Suppressor macrophage treated with lipopolysaccharide for 1 hour (primary cell): ENCODE data around the gene ECI2.
"Not testable (repeated sequence)": the region's sequence is repeated elsewhere in the genome, so short reads cannot be mapped to it uniquely, and the experiment has no call there.

Experiments
- DNase-seq, 3 donors: peaks; one replicate each; pipeline ENCODE4 v3.0.0-alpha.2; 2020 to 2022

The ECI2 gene

DNA sequence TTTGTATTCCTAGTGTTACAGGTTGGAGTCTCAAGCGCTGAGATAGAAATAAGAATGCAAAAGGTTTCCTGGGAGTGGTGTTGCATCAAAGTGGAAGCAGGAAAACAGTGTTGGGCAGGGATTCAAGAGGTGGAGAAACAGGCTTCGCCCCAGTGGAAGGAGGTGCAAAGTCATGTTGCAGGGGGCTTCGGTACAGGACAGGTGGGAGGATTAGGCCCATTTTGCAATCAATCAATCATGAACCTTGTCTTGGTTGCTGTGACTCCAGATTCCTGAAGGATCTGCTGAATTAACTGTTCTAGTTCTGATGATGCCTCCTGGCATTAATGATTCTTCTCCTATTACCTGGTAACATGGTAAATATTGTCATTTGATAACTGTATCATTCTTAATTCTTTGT is 34.1 kb downstream of the ECI2 start:
- no peak for DNase-seq

DNA sequence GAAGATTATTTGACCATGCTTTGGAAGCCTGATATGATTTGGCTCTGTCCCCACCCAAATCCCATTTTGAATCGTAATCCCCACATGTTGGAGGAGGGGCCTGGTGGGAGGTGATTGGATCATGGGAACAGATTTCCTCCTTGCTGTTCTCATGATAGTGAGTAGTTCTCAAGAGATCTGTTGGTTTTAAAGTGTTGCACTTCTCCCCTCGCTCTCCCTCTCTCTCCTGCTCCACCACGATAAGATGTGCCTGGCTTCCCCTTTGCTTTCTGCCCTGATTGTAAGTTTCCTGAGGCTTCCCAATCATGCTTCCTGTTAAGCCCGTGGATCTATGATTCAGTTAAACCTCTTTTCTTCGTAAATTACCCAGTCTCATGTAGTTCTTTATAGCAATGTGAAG is 34.7 kb downstream of the ECI2 start:
- DNase-seq = no peak

DNA sequence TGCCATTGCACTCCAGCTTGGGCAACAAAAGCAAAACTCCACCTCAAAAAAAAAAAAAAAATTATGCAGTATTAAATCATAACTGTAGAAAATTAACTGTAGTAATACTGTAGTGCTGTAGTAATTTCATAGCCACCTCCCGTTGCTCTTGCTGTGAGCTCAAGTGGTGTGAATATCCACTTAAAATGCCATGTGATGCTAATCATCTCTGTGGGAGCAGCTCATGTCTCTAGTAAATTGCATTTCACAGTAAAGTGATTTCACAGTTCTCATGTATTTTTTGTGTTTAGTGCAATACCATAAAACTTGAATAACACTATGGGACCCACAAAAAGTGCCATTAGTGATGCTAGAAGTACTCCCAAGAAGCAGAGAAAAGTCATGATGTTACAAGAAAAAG is 42.1 kb downstream of the ECI2 start:
- DNase-seq = no peak

DNA sequence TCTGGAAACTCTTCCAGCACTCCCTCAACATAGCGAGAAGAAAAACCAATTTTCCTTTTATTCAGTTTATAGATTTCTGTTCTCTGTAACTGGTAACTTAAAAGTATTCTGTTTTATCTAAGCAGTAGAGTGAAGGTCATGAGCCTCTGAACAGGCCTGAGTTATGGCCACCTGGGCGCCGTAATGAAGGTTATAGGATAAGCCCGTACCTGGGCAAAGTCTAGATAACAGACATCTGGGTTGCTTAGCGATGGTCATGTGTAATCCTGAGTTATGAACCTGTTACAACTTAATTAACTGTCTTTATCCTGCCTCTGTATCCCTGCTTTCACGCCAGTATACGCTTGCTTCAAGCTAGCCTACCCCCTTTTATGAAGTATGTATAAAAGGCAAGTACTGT is 43.4 kb downstream of the ECI2 start:
- no peak for DNase-seq

DNA sequence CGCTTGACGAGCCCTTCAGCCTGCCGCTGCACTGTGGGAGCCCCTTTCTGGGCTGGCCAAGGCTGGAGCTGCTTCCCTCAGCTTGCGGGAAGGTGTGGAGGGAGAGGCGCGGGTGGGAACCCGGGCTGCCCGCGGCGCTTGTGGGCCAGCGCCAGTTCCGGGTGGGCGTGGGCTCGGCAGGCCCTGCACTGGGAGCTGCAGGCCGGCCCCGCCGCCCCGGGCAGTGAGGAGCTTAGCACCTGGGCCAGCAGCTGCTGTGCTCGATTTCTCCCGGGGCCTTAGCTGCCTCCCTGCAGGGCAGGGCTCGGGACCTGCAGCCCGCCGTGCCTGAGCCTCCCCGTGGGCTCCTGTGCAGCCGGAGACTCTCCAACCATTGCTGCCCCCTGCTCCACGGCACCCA is 45.3 kb downstream of the ECI2 start:
- DNase-seq = not testable (repeated sequence)

DNA sequence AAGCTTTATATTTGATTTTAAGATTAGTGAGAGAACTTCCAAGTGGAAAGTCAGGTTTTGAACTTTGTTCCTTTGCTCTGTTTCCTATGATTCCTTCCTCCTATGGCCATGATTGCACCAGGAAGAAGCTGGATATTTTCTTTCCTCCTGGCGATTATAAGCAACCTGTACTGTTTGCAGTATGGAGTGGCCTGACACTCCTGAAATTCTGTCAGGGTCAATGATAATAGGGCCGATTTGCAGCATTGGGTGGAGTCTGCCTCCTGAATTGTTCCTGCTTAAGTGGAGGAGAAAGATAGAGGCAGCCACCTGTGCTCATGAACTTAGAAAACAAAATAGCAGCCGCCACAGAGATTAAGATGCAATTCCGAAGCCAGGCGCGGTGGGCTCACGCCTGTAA is 46.7 kb downstream of the ECI2 start:
- DNase-seq = no peak

DNA sequence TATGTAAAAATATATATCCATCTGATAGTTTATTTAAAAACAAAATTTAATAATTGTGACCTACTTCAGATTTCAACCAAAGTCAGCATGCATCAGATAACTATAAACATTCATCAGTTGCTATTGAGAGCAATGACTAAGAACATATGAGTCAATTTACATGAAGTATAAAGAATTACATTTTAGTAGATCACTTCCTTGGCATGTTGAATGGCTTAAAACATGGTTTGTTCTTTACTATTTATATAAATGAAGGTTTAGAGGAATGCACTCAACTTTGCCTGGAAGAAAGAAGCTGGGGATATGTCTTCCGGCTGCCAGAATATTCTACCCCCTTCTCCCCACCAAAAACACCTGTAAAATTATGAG is 50.1 kb downstream of the ECI2 start:
- DNase-seq = no peak

DNA sequence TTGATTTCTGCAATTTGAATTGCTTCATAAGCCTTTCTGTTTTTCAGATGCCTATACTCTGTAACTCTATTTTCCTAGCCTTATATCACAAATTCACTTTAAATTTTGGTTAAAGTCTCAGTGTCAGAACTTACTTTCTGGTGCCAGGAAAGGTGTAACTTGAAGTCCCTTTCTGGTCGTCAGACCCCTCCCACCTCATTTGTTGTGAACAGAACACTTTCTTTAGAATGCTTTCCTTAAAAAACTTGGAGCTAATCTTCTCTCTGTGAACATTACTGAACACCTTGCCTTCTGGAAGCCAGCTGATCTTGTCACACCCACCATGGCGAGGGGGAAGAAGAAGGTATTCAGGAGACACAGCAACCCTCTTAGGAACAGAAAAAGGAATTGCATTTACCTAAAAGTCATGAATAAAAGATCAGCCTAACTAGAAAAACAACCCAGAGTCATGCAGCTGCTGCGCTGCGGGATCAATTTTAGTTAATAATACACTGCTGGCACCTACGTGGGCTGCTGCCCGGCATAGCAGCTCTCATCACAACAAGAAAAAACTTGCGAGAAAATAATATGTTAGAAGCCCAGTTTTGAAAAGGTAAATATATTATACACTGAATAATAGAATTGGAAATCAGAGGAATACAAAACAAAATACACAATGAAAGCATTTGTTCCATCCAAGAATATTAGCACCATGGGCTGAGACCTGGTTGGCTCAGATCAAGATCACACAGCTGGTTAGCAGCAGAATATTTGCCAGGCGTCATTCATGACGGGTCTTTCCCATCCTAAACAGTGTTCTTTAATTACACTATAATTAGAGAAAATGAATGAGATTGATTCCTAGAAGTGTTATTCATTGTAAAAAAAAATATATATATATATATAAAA is 50.7 kb downstream of the ECI2 start:
- no peak for DNase-seq

DNA sequence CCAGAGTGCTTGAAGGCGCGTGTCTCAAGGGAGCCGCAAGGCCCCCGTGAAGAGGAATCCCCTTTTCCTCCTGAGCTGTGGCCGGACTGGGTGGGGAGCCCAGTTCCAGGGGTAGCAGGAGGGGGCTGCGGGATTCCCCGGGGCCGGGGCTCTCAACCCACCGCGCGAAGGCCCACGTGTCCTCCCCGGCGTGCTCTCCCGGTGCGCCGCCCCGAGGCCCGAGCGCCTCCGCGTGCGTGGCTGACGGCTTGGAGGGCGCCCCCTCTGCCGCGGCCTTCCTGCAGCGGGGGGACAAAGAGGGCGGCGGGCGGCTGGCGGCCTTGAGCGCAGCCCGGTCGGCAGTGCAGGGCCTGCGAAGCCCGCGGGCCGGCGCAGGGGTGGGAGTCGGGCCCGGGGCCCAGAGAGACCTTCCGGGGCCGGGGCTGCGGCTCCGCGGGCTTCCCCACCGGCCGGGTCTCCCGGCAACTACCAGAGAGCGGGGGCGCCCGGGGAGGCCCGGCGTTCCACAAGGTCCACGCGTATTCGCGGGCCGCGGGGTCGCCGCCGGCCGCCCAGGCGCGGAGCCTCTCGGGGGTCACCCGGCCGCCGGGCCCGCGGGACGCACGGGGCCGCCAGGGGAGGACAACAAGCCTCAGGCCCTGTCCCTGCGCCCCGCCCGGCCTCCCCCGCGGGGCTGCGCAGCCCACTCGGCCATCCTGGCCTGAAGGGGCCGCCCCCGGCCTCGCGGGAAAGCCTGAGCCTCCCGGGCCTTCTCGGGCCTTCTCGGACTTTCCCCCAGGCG is 56.5 kb downstream of the ECI2 start, which contains the start of gene FAM217A:
TSS of gene FAM217A (minus strand) at position 447 of the 781 bp plus-strand sequence. CDS start 1,723 bp downstream, outside the sequence.
- no peak for DNase-seq

DNA sequence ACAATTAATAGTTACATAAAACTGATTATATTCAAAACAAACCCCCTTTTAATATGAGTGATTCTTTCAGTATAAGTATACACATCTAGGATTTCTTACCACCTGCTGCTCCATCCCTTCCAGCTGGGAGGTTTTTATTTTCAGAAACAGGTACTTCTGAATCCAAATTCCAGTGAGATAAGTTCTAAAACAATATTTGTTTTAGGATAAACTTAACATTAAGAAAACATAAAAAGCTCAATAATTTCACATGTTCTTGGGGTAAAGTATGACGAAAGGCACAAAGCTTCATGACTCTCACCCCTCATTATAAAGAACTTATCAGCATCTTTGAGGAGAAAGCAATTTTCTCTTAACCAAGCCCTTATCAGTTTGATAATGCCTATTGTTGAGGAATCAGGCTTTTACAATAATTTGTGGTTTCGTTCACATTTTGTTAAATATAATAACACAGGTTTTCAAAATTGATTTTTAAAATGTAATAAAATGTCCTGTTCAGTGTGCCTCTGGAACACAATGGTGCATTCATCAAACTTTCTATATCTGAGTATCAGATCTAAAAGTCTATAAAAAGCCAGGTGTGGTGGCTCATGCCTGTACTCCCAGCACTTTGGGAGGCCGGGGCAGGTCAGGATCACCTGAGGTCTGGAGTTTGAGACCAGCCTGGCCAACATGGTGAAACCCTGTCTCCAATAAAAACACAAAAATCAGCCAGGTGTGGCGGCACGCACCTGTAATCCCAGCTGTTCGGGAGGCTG is 60.7 kb downstream of the ECI2 start:
- DNase-seq = no peak

DNA sequence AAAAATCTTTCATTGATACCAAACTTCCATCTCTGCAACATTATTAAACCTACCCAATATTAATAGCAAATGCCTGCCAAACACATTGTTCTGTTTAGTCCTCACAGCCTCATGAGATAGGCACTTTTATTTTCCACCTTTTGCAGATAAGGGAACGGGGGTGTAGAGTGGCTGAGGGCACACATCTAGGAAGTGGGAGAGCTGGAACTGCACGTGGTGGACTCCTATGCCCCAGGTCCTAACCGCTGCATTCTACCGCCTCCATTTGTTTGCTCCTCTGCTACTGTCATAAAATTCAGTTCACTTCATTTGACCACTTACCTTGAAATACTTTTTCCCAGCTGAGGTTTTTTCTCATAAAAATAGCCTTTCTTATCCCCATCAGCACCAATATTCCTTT is 64.0 kb downstream of the ECI2 start:
- no peak for DNase-seq

DNA sequence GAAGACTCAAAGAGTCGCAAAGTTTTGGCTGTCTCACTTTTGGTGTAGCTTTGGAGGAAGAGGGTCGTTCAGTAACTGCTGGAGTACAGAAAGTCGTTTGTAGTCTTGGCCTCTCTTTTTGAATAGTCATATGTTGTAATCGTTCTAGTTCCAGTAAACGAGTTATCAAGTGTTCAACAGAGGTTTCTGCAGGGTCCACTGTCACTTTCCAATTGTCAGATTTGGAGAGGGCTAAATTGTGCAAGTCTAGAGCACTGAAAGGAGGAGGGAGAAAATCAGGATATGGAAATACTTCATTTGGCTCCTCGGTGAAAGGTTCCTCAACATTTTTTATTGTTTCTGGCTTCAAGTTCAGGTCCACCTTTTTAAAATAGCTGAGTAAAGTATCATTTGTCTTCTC is 66.2 kb downstream of the ECI2 start:
- DNase-seq = no peak

DNA sequence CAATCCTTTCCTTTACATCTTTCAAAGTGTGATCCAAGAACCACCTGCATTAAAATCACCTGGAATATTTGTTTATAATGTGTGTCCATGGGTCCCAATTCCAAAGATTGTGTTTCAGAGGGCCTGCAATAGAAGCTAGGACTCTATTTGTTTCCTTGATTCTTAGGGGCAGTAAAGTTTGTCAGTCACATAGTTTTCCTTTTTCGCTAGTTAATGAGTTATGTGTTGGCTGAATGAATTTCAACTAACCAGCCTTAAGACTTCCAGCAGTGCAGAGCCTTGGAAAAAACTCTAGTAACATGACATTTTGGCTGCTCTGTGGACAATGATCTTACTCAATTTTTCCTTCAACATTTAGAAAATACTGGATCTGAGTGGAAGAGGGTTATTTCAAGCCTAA is 67.7 kb downstream of the ECI2 start:
- DNase-seq = no peak

DNA sequence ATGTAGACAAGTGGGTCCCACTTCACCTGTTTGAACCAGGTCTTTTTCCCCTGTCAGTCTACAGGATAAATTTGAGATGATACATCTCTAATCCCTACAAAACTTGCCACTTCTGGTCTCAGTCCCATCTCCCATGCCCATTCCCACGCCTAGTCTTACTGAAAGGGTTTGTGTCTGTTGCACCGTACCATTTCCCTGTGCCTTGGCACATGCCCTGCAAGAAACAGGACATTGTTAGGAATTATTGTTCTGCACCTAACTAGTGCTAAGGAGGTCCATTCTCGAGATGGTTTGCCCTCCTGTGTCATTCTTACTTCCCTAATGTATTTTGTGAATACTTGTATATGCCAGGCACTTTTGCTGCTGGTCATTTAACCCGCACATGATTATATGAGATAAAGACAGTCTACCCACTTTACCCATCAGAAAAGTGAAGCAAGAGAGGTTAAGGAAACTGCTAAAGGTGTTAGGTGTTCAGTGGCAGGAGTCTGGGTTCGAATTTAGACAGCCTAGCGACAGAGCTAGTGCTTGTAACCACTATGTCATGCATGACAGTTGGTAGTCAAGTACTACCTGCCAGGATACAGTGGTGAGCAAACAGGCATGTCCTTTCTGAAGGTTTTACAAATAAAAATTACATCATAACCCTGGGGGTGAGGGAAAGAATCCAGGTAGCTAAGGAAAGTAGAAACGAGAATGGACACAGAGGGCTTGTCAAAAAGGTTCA is 69.2 kb downstream of the ECI2 start:
- no peak for DNase-seq
